NCI-H510A treated with DMSO at 0.1 percent for 48 hours (cell line): Measurements from ENCODE around the gene NUP153.
"Not testable (repeated sequence)": the region's sequence is repeated elsewhere in the genome, so short reads cannot be mapped to it uniquely, and the experiment has no call there.

ENCODE experiments used
- DNase-seq: peaks from one replicate; lab custom pipeline; 2025; lab: John Stamatoyannopoulos, UW

Gene NUP153

DNA sequence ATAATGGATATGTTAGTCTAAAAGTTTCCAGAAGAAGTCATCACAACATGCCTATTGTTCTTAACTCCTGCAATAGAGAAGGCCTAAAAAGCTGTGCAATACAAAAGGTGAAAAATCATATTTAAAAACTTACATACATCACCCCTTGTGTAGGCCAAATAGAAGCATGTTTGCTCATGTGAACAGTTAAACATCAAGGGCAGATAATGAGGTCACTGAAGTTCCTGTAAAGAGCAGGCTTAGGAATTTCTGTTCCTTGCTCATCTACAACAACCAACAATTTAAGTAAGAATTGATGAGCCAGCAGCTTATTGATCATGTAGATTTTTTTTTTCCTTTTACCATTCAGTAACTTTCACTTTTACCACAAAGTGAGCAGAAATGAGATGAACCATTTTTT is 7.5 kb upstream of the NUP153 start:
- DNase-seq = no peak

DNA sequence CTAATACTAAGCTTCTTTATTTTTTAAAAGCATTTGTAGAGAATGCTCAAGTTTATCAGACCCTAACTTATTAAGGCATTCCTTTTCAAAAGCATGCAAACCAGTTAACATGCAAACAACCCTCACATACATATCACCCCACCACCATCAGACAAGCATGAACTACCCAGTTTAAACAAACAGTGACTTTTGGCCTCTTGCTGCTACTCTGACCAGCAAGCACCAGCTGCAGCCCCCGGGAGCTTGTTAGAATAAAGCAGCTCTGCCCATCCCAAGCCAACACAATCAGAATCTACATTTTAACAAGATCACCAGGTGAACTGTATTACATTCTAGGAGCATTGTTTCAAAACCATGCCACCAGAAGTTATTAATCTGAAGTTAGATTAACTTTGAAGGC is 5.9 kb upstream of the NUP153 start:
- no peak for DNase-seq

- no peak for DNase-seq
Observed at GRCh38 chr6:17710331-17710730, 3.6 kb upstream of the NUP153 start.

- no peak for DNase-seq
Observed at GRCh38 chr6:17709476-17709875, 2.8 kb upstream of the NUP153 start.

- DNase-seq = not testable (repeated sequence)
Observed at GRCh38 chr6:17708035-17708434, 1.3 kb upstream of the NUP153 start.

DNA sequence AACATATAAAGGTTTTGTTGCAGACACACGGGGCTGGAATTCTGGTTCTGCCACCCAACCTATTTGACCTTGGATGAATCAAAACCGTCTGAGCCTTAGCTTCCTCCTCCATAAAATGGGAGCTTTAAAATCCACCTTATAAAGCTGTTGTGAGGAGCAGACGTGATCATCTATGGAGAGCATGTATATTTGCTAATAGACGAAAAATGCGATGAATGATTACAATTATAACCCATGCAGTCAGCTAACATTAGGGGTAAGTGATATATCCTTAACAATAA is 586 bp upstream of the NUP153 start:
- no peak for DNase-seq

- peak; percentile 13 for DNase-seq
Observed at GRCh38 chr6:17705778-17706579, 746 bp downstream of the NUP153 start.

- no peak for DNase-seq
Observed at GRCh38 chr6:17705428-17705777, 1.3 kb downstream of the NUP153 start.

- no peak for DNase-seq
Observed at GRCh38 chr6:17703256-17703694, 3.5 kb downstream of the NUP153 start.

DNA sequence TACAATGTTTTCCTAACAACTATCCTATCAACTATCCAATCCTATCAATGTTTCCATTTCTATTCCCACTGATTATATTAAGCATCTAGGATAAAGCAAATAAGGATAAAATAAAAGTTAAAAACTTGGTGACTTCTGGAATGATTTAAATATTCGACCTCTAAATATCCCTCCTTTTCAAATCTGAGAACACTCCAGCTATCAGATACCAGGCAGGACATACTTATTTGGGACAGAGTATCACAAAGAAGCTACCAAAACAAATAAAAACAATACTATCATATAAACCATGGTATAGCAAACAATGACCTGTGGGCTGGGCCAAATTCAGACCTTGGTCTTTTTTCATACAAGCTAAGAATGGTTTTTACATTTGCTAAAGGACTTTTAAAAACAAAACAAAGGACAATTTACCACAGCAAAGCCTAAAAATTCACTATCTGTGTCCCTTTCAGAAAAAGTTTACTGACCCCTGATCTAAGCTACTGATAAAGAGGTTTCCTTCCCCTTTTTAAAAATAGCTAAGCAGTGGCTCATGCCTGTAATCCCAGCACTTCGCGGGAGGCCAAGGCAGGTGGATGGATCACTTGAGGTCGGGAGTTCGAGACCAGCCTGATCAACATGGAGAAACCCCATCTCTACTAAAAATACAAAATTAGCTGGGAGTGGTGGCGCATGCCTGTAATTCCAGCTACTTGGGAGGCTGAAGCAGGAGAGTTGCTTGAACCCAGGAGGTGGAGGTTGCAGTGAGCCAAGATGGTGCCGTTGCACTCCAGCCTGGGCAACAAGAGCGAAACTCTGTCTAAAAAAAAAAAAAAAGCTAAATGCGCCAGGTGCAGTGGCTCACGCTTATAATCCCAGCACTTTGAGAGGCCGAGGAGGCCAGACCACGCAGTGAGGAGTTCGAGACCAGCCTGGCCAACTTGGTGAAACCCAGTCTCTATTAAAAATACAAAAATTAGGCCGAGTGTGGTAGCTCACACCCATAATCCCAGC is 6.0 kb downstream of the NUP153 start:
- no peak for DNase-seq

GRCh38 chr6:17691925-17692538 is 14.7 kb downstream of the NUP153 start:
- DNase-seq = no peak

DNA sequence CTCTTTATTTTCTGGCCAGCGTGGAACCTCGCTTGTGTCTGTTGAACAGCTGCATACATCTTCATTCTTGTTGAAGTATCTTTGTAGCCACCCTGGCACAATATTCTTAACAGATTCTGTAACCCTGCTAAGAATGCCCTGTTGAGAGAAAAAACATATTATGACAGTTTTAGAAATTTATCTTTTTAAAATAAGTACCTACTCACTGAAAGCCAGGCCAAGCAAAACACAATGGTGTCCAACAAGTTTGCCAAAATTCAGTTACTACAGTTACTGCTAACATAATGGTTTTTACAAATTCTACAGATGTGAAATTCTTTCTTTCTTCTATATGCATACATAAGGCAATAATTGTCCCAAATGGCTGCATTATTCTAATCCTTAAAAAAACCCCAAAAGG is 18.2 kb downstream of the NUP153 start:
- no peak for DNase-seq

DNA sequence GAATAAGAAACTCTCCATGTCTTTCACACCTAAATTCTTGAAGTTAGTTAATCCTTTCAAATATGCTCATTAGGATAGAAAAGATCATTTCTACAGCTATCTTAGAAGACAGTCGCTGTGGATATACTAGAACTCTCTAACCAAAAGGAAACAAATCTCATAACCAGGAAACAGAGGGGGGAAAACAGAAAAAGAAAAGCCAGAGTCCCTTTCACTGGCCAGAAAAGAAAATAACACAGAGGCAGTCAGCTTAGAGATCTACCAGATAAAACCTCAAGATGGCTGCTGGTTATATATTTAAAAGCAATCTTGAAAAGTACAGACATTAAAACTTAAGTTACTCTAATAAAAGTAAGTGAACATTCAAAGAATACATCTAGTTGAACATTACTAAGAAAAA is 19.6 kb downstream of the NUP153 start:
- no peak for DNase-seq

GRCh38 chr6:17684134-17684533 is 22.6 kb downstream of the NUP153 start:
- no peak for DNase-seq

DNA sequence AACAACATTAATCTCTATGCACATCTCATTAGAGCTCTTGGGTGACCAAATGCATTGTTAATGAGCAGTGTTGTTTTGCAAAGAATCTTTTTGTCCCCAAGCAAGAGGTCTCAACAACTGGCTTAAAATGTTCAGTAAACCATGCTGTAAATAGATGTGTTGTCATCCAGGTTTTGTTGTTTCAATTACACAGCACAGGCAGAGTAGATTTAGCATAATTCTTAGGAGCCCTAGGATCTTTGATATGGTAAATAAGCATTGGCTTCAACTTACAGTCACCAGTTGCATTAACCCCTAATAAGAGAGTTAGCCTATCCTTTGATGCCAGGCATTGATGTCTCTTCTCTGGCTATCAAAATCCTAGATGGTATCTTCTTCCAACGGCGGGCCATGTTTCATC is 23.3 kb downstream of the NUP153 start:
- DNase-seq = no peak

DNA sequence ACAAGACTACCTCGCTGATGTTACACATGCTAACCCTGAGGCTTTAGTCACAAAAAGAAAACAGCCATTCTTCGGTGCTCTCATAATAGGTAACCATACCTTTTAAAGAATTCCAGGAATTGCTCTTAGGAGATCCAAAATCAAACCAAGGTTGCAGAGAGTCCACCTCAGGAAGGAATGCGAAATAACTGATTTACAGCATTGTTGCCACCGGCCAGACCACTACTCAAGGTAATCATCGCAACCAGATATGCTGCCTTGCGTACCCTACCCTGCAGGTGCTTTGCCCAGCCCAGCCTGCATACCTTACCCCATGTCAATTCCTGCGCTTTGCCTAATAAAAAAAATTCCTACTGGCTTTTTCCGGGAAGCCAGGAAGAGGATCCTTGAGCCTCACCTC is 27.0 kb downstream of the NUP153 start:
- DNase-seq = no peak

DNA sequence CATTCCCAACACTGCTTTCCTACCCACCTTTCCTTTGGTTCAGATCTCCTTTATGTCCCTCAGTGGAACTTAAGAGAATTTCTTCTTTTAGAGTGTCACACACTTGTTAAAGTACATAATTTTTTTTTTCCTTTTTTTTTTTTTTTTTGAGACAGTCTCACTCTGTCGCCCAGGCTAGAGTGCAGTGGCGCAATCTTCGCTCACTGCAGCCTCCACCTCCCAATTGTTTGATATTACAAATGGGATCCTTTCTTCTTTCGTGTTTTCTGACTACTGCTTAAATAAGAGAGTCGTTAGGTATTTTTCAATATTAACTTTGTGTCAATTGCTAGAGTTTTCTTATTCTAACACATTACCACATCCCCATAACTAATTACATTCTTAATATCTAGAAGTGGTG is 29.1 kb downstream of the NUP153 start:
- DNase-seq = no peak

GRCh38 chr6:17673543-17674254 is 33.0 kb downstream of the NUP153 start:
- no peak for DNase-seq

DNA sequence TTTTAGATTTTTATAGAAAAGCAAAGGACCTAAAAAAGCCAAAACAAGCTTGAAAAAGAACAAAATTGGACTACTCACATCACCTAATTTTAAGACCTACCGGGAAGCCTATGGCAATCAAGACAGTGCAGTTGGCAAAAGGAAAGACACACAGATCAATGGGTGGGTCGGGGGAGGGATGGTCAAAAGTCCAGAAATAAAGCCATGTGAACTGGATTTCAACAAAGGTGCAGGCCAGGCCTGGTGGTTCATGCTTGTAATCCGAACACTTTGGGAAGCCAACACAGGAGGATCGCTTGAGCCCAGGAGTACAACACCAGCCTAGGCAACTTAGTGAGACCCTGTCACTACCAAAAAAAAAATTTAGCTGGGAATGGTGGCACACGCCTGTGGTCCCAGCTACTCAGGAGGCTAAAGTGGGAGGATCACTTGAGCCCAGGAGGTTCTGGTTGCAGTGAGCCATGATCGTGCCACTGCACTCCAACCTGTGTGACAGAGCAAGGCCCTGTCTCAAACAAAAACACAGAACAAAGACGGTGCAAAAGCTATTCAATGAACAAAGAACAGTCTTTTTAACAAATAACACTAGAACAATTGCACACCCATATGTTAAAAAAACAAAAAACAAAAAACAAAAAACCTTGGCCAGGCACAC is 34.5 kb downstream of the NUP153 start:
- DNase-seq = no peak

- DNase-seq = no peak
Observed at GRCh38 chr6:17666646-17667045, 40.1 kb downstream of the NUP153 start.

DNA sequence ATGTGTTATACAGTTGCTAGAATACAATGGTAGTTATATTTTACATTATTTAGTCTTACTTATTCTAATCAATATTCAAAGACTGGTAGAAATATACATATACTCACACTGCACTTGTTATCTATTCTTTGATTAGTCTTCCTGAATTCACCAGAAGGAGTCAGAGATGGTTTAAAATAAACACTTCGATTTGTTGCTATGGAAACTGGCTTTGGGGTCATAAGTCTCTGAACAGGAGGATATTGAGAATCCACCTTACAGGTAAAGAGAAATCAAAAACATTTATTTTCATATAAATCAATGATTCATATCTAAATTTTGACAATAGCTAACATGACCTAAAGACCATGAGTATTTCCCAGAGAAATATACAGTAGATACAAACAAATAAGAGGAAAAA is 41.6 kb downstream of the NUP153 start:
- no peak for DNase-seq

GRCh38 chr6:17663226-17663625 is 43.5 kb downstream of the NUP153 start:
- no peak for DNase-seq
